Measurements from ENCODE around the gene UQCC3. TPM values are rescaled to one million over a fixed set of nuclear protein-coding genes. Genes with fewer than 3 reads are reported as not detected.
A peak's percentile ranks its signal among the peaks of the same experiment; 100 is the strongest.
"Not testable (repeated sequence)": the region's sequence is repeated elsewhere in the genome, so short reads cannot be mapped to it uniquely, and the experiment has no call there.

Gene UQCC3
- total RNA-seq, 1 experiment from 2014 or later = 14.9 TPM

DNA sequence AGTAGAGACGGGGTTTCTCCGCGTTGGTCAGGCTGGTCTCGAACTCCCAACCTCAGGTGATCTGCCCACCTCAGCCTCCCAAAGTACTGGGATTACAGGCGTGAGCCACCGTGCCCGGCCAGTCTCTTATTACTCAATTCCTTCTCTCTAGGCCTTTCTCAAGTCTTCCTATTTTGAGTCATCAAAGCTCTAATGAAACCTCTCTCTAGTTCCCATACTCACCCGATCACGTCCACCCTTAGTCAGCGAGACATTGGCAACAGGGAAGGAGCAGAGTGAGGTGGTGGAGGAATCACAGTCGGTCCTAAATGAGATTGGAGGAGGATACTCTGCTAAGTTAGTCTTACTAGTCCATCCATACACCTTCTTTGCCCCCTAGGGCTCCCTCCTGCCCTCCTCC is 30.8 kb downstream of the UQCC3 start:
- H3K9me3 ChIP-seq (replicated peaks) = no peaks in the 10 kb centered on the region
- H3K36me3 ChIP-seq = peaks cover 74% of the 10 kb centered on the region
- no peak overlapping the region for H3K4me3 ChIP-seq
- DNase-seq (ENCODE audit: low read depth in 1 of 2, low spot score in 2 of 2) = no peak
- H3K4me1 ChIP-seq (replicated peaks) = peaks cover 13% of the 10 kb centered on the region
- H3K27me3 ChIP-seq (replicated peaks) = no peaks in the 10 kb centered on the region
- H3K27ac ChIP-seq = no peak overlapping the region

DNA sequence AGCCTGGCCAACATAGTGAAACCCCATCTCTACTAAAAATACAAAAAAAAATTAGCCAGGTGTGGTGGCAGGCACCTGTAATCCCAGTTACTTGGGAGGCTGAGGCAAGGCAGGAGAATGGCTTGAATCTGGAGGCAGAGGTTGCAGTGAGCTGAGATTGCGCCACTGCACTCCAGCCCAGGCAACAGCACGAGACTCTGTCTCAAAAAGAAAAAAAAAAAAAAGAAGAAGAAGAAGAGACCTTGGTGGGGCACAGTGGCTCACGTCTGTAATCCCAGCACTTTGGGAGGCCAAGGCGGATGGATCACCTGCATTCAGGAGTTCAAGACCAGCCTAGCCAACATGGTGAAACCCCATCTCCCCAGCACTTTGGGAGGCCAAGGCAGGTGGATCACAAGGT is 32.4 kb downstream of the UQCC3 start:
- not testable (repeated sequence) for H3K9me3 ChIP-seq (replicated peaks); DNase-seq (ENCODE audit: low read depth in 1 of 2, low spot score in 2 of 2); H3K27me3 ChIP-seq (replicated peaks); H3K4me3 ChIP-seq; H3K27ac ChIP-seq
- Histone ChIP-seq H3K4me1 (replicated peaks) (peaks cover 17% of the 10 kb centered on the region), H3K36me3 (peaks cover 82% of the 10 kb centered on the region)

DNA sequence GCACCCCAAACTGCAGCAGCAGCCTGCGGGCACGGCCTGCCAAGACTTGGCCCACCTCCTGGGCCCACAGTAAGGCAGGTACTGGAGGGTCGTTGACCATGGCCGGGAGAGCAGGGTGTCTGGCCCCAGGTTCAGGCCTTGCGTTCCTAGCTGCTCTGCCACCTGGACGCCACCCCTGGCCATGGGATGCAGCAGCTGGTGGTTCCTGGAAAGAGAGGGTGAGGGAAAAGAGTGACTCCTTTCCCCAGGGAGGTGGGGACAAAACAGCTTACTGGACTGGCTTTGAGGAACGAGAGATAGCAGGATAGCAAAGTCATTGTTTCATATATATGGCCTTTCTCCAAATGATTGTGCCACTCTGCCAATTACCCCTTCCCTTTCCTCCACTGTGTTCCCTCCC is 33.9 kb downstream of the UQCC3 start:
- no peaks in the 10 kb centered on the region for H3K9me3 ChIP-seq (replicated peaks)
- no peak for DNase-seq (ENCODE audit: low read depth in 1 of 2, low spot score in 2 of 2)
- peak overlapping the region; percentile 67 for H3K27ac ChIP-seq
- H3K4me1 ChIP-seq (replicated peaks) = peaks cover 29% of the 10 kb centered on the region
- H3K27me3 ChIP-seq (replicated peaks) = no peaks in the 10 kb centered on the region
- H3K4me3 ChIP-seq = peak overlapping the region; percentile 56
- H3K36me3 ChIP-seq = peaks cover 80% of the 10 kb centered on the region

DNA sequence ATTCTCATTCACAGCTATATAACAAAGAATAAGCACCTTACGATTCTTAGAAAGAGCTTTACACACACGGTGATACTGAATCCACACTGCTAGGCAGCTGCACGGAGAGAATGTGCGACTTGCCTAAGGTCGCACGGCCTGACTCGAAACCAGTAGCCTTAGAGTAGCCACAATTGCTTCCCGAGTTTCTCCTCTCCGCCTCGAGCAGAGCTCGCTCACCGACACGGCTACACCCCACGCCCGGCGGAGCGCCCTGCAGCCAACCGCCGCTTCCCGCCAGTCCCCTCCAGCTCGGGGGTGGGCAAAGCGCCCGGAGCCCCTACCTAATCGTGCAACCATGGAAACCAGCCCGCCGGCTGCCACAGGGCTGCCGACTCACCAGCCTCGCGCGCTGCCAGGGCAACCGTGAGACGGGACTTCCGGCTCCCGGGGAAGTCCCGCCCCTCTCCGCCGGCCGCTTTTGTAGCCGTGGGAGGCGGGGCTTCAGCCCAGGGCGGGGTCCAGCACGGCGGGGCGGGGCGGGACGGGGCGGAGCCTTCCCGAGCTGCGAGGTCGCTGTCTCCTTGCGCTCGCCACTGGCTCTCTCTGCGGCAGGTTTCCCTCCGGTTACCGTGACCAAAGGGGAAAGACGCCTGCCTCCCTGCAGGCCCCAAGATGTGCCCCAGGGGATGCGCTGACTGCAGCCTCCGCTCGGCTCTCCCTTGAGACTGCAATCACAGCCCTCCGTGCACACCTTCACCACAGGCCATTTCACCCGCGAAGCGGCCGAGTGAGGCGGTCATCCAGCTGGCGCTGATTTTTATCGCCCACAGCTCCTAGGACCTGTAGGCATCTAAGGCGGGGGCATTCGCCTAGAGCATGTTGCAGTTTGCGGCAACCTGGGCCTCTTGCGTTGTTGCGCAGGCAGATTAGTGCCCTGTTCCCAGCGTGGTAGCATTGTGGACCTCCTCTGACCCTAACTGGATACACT is 34.7 kb downstream of the UQCC3 start:
- no peaks in the 10 kb centered on the region for H3K27me3 ChIP-seq (replicated peaks)
- H3K9me3 ChIP-seq (replicated peaks) = no peaks in the 10 kb centered on the region
- peak overlapping the region; percentile 67 for H3K27ac ChIP-seq
- DNase-seq (ENCODE audit: low read depth in 1 of 2, low spot score in 2 of 2) = peak; percentile 96 to 98
- H3K4me3 ChIP-seq = peak overlapping the region; percentile 56
- H3K4me1 ChIP-seq (replicated peaks) = peaks cover 30% of the 10 kb centered on the region
- H3K36me3 ChIP-seq = peaks cover 80% of the 10 kb centered on the region

DNA sequence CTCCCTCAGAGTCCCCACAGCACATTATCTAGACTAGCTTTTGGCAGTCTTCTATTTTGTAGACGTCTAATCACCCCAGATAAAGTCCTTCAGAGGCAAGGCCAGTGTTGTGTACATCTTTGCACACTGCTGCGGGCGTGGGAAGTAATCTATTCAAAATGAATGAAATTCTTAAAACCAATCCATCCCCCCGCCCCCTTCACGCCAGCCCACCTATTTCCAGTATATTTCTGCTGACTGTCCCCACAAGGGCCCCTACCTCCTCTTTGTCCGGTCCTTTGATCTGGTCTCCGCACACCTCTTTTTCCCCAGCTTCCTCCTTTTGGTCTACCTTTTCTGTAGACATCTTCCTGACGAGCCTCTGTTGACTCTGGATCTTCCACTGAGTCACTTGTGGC is 35.4 kb downstream of the UQCC3 start:
- peaks cover 81% of the 10 kb centered on the region for H3K36me3 ChIP-seq
- peaks cover 30% of the 10 kb centered on the region for H3K4me1 ChIP-seq (replicated peaks)
- no peak overlapping the region for H3K4me3 ChIP-seq
- H3K27ac ChIP-seq = no peak overlapping the region
- no peaks in the 10 kb centered on the region for H3K27me3 ChIP-seq (replicated peaks)
- no peak for DNase-seq (ENCODE audit: low read depth in 1 of 2, low spot score in 2 of 2)
- H3K9me3 ChIP-seq (replicated peaks) = no peaks in the 10 kb centered on the region

DNA sequence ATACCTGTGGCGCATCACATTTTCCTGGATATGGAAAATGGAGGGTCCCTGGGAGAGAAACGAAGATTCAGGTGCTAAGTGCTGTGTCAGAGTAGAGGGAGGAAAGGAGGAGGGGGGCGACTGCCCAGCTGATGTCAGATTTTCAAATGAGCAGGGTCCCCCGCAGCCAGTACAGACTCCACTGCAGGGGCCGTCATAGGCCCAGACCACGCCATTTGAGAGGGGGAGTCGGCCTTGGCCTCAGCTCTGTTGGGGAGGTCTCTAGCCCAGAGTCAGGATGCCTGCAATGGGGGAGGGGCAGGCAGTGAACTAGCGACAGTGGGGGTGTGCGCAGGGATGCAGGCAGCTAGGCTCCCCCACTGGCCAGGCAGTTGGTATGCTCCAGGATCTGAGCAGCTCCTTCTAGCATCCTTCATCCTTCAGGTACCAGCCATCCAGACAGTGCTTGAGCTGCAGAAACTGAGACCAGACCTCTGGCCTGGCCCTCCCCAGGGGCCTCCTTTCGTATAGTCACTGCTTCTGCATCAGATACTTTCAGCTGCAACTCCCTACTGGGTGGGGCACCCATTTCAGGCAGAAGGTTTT is 35.9 kb downstream of the UQCC3 start, which contains the start of the genes BSCL2 and GNG3:
BSCL2 (minus strand) TSS at position 148 of the 585 bp plus-strand sequence. CDS start 229 bp downstream, outside the sequence.
GNG3 (plus strand) TSS at position 400 of the 585 bp plus-strand sequence. CDS start 620 bp downstream, outside the sequence.
- peaks cover 30% of the 10 kb centered on the region for H3K4me1 ChIP-seq (replicated peaks)
- peak within 1 kb of the TSS; percentile 56 for H3K4me3 ChIP-seq
- H3K27ac ChIP-seq = no peak within 1 kb of the TSS
- peaks cover 81% of the 10 kb centered on the region for H3K36me3 ChIP-seq
- H3K9me3 ChIP-seq (replicated peaks) = no peaks in the 10 kb centered on the region
- no peak for DNase-seq (ENCODE audit: low read depth in 1 of 2, low spot score in 2 of 2)
- H3K27me3 ChIP-seq (replicated peaks) = no peaks in the 10 kb centered on the region

DNA sequence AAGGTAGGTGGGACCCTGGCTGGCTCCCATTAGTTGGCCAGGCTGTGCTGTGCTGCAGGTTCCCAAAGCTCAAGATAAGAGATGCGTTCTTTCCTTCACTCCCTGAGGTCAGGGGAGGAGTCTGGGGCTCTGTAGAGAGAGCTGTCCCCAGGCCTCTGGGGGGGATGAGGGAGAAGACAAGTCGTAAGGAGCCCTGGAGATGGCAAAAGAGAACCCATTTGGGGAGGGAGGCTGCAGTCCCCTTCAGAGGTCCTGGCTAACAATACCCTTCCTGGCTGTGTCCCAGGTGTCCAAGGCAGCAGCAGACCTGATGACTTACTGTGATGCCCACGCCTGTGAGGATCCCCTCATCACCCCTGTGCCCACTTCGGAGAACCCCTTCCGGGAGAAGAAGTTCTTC is 36.9 kb downstream of the UQCC3 start:
- Histone ChIP-seq H3K27me3 (replicated peaks) (no peaks in the 10 kb centered on the region), H3K4me1 (replicated peaks) (peaks cover 30% of the 10 kb centered on the region), H3K4me3 (no peak overlapping the region), H3K27ac (no peak overlapping the region), H3K36me3 (peaks cover 86% of the 10 kb centered on the region), H3K9me3 (replicated peaks) (no peaks in the 10 kb centered on the region)
- DNase-seq (ENCODE audit: low read depth in 1 of 2, low spot score in 2 of 2) = no peak

DNA sequence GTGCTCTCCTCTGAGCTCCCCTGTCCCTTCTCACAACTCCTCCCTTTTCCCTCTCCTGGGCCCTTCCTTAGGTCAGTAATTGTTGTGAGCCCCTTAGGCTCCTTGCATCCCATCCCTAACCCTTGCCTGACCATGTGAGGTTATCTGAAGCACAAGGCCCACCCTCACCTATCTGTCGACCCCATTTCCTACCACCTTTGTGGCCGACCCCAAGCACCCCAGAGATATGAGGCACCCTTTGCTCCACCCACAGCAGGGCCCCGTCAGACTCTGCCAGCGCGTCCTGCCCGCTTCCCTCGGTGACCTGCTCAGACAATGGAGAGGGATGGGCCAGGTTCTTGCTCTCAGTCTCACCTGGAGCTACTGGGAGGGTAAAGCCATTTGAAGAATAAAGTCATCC is 37.3 kb downstream of the UQCC3 start:
- peak overlapping the region; percentile 33 for H3K4me3 ChIP-seq
- H3K36me3 ChIP-seq = peaks cover 88% of the 10 kb centered on the region
- DNase-seq (ENCODE audit: low read depth in 1 of 2, low spot score in 2 of 2) = no peak
- H3K27ac ChIP-seq = peak overlapping the region; percentile 28
- no peaks in the 10 kb centered on the region for H3K9me3 ChIP-seq (replicated peaks)
- no peaks in the 10 kb centered on the region for H3K27me3 ChIP-seq (replicated peaks)
- H3K4me1 ChIP-seq (replicated peaks) = peaks cover 30% of the 10 kb centered on the region

DNA sequence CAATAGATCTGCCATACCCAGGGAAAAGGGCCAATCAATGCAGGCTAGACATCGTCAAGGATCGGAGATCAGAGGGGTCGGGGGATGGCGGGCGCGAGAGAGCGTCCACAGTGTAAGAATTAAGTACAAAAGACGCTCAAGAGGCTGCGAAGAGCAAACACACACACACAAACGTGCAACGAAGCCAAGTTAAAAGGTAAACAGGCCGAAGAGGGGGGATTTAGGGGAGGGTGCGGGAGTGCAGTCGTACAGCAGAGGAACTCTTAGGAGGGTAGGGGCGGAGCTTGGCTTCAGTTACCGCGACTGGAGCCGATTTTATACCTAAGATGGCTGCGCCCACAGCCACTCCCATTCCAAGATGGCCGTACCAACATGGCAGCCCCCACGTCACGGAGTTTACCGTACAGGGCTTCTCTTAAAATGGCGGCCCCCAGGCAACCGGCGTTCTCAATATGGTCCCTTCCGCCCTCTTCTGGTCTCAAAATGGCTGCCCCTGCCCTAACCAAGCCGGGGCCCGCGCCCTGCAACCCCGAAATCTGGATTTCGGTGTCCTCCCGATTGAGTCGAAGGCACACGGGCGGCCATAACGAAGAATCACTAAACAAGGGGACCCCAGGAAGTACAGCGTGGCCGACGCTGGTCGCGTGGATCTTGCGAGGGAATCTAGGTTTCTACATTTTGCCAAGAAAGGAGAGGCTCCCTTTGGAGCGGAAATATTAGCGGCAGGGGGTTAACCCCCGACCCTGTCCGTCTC is 38.0 kb downstream of the UQCC3 start:
- H3K36me3 ChIP-seq = peaks cover 90% of the 10 kb centered on the region
- DNase-seq (ENCODE audit: low read depth in 1 of 2, low spot score in 2 of 2) = peak; percentile 95 to 99
- H3K4me1 ChIP-seq (replicated peaks) = peaks cover 30% of the 10 kb centered on the region
- H3K9me3 ChIP-seq (replicated peaks) = no peaks in the 10 kb centered on the region
- H3K27ac ChIP-seq = peak overlapping the region; percentile 72
- peak overlapping the region; percentile 33 for H3K4me3 ChIP-seq
- H3K27me3 ChIP-seq (replicated peaks) = no peaks in the 10 kb centered on the region

DNA sequence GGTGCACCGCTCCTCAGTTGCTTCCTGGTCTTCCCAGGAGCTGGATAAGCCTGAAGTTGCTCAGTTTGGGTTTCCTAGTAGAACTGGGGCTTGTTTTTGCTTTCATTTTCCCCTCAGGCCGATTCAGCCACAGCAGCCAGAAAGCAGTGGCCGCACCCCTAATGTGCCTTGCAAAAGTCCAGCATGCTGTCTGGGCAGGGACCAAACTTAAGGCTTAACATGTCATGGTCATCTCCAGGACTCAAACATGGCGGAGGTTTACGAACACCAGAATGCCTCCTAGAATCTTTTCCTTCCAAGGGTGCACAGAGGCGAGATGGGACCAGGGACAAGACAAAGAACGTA is 38.5 kb downstream of the UQCC3 start:
- no peak for DNase-seq (ENCODE audit: low read depth in 1 of 2, low spot score in 2 of 2)

DNA sequence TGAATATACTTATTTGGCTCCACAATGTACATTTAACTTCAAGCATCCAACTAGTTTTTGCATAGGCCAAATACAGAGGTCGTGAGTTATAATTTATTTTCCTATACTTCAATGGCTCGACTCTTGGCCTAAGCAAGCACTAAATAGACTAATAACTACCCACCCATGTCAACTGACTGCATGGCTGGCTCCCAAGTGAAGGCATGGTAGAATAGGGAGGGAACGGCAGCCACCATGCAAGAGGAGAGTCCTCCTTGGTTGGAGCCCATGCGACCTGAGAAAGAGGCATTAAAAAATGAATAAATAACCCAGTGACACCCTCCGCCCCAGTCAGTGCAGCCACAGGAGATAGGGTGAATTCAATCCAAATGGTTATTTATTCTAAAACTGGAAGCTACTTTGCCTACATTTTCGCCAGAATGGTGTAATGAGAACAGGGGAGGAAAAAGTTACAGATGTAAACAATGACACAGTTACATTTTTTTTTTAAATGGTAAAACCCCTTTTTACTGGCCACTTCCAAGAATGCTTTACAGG is 40.9 kb downstream of the UQCC3 start:
- H3K27ac ChIP-seq = no peak overlapping the region
- no peaks in the 10 kb centered on the region for H3K9me3 ChIP-seq (replicated peaks)
- no peak for DNase-seq (ENCODE audit: low read depth in 1 of 2, low spot score in 2 of 2)
- no peak overlapping the region for H3K4me3 ChIP-seq
- no peaks in the 10 kb centered on the region for H3K27me3 ChIP-seq (replicated peaks)
- peaks cover 91% of the 10 kb centered on the region for H3K36me3 ChIP-seq
- H3K4me1 ChIP-seq (replicated peaks) = peaks cover 17% of the 10 kb centered on the region

More for the DNA sequence above, 38.5 kb downstream of the UQCC3 start:
- H3K27ac ChIP-seq = peak overlapping the region; percentile 72
- H3K4me1 ChIP-seq (replicated peaks) = peaks cover 30% of the 10 kb centered on the region
- H3K4me3 ChIP-seq = peak overlapping the region; percentile 33
- H3K27me3 ChIP-seq (replicated peaks) = no peaks in the 10 kb centered on the region
- peaks cover 89% of the 10 kb centered on the region for H3K36me3 ChIP-seq
- H3K9me3 ChIP-seq (replicated peaks) = no peaks in the 10 kb centered on the region

DNA sequence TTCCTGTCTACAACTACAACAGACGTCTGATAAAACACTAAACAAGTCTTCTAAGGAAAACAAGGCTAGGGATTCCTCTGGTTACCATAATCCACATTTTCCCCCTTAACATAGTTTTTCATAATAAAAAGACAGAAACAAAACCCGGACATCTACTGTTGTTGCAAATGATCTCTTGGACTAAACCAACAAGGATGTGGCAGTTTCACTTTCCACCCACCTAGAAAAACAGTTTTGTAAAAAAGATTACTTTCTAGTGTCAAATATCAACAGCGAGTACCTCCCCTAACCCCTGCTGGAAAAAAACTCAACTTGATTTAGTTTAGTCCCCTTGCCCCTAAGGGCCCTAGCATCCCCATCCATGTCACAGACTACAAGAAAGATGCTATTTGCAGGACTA is 41.4 kb downstream of the UQCC3 start:
- Histone ChIP-seq H3K36me3 (peaks cover 91% of the 10 kb centered on the region), H3K9me3 (replicated peaks) (no peaks in the 10 kb centered on the region), H3K27me3 (replicated peaks) (no peaks in the 10 kb centered on the region), H3K27ac (no peak overlapping the region), H3K4me1 (replicated peaks) (peaks cover 17% of the 10 kb centered on the region), H3K4me3 (no peak overlapping the region)
- no peak for DNase-seq (ENCODE audit: low read depth in 1 of 2, low spot score in 2 of 2)

DNA sequence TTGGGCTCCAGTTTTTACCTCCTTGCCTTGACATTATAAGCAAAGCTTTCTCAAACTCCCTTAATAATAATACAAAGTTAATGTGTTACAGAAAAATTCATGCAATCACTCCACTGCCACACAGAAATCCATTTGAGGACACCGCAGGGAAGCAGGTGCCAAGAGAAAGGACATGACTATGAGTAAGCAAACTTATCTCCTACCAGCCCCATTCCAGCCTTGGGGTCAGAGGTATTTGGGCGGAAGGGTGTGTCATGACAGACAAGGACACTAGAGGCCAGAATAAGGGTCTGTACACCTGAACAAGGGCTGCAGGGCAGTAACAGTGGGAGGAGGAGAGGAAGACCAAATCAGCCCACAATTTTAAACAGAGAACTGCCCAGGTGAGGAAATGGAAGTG is 41.9 kb downstream of the UQCC3 start:
- DNase-seq (ENCODE audit: low read depth in 1 of 2, low spot score in 2 of 2) = no peak
- Histone ChIP-seq H3K9me3 (replicated peaks) (no peaks in the 10 kb centered on the region), H3K36me3 (peaks cover 93% of the 10 kb centered on the region), H3K27ac (no peak overlapping the region), H3K27me3 (replicated peaks) (no peaks in the 10 kb centered on the region), H3K4me1 (replicated peaks) (peaks cover 17% of the 10 kb centered on the region), H3K4me3 (no peak overlapping the region)

Data from SJSA1 (cell line).